H9 (cell line): ENCODE results near the gene RUNX2. TPM values are rescaled to one million over a fixed set of nuclear protein-coding genes. Genes with fewer than 3 reads are reported as not detected.

Experiments
- DNase-seq: peaks from one replicate; pipeline ENCODE4 v3.0.0-alpha.2; 2017
- H2AFZ ChIP-seq: one replicate; pipeline ENCODE4 v1.6.1; 2013; ENCODE audit warnings: mild to moderate bottlenecking, low read length, control low read depth, moderate library complexity
- H2AK5ac ChIP-seq: 2 replicates; pipeline ENCODE4 v1.6.1; 2013; ENCODE audit warnings: low read length, control low read depth, mixed read lengths; ENCODE audit not compliant: insufficient read length
- H2BK120ac ChIP-seq: one replicate; pipeline ENCODE4 v1.6.1; 2013; ENCODE audit warnings: low read depth, mild to moderate bottlenecking, low read length, control low read depth, inconsistent platforms; ENCODE audit not compliant: poor library complexity, severe bottlenecking
- H2BK12ac ChIP-seq: 2 replicates; pipeline ENCODE4 v1.6.1; 2013; ENCODE audit warnings: low read length, control low read depth, mixed read lengths, low read depth; ENCODE audit not compliant: insufficient read length
- H2BK15ac ChIP-seq: 2 replicates; pipeline ENCODE4 v1.6.1; 2013; ENCODE audit warnings: low read depth, low read length, control low read depth
- H2BK20ac ChIP-seq: one replicate; pipeline ENCODE4 v1.6.1; 2013; ENCODE audit warnings: low read depth, mild to moderate bottlenecking, low read length, control low read depth, inconsistent platforms; ENCODE audit not compliant: poor library complexity, severe bottlenecking
- H2BK5ac ChIP-seq: 2 replicates; pipeline ENCODE4 v1.6.1; 2013; ENCODE audit warnings: low read length, control low read depth, mixed read lengths; ENCODE audit not compliant: insufficient read length
- H3K14ac ChIP-seq: 2 replicates; pipeline ENCODE4 v1.6.1; 2013; ENCODE audit warnings: low read length, control low read depth; ENCODE audit not compliant: insufficient read depth
- H3K18ac ChIP-seq: 2 replicates; pipeline ENCODE4 v1.6.1; 2013; ENCODE audit warnings: low read depth, mild to moderate bottlenecking, mixed read lengths, low read length, control low read depth; ENCODE audit not compliant: insufficient read length
- H3K23ac ChIP-seq: 2 replicates; pipeline ENCODE4 v1.6.1; 2013; ENCODE audit warnings: low read length, control low read depth, mixed read lengths, low read depth; ENCODE audit not compliant: insufficient read length
- H3K23me2 ChIP-seq: 2 replicates; pipeline ENCODE4 v1.6.1; 2013; ENCODE audit warnings: low read depth, mild to moderate bottlenecking, mixed read lengths, low read length, control low read depth; ENCODE audit not compliant: insufficient read length, poor library complexity, severe bottlenecking
- H3K27ac ChIP-seq: 2 replicates; pipeline ENCODE4 v1.5.1; 2013; ENCODE audit warnings: low read length, control low read depth, mixed read lengths, low read depth; ENCODE audit not compliant: insufficient read length
- H3K27me3 ChIP-seq: 2 replicates; pipeline ENCODE4 v1.6.1; 2013; ENCODE audit warnings: low read length, control low read depth, inconsistent platforms; ENCODE audit not compliant: insufficient read depth
- H3K4ac ChIP-seq: 2 replicates; pipeline ENCODE4 v1.6.1; 2013; ENCODE audit warnings: low read depth, mild to moderate bottlenecking, control low read depth, inconsistent platforms, low read length, moderate library complexity
- H3K4me1 ChIP-seq: 2 replicates; pipeline ENCODE4 v1.6.1; 2013; ENCODE audit warnings: low read length, control low read depth, inconsistent platforms; ENCODE audit not compliant: insufficient read depth
- H3K4me2 ChIP-seq: 2 replicates; pipeline ENCODE4 v1.6.1; 2013; ENCODE audit warnings: low read length, control low read depth, mixed read lengths; ENCODE audit not compliant: insufficient read length, insufficient read depth
- H3K56ac ChIP-seq: 2 replicates; pipeline ENCODE4 v1.6.1; 2013; ENCODE audit warnings: low read depth, mild to moderate bottlenecking, mixed read lengths, low read length, control low read depth; ENCODE audit not compliant: insufficient read length
- H3K79me1 ChIP-seq: 2 replicates; pipeline ENCODE4 v1.6.1; 2013; ENCODE audit warnings: low read depth, mild to moderate bottlenecking, moderate library complexity, low read length, control low read depth, inconsistent platforms; ENCODE audit not compliant: insufficient read depth, poor library complexity, severe bottlenecking
- H3K79me2 ChIP-seq: 2 replicates; pipeline ENCODE4 v1.6.1; 2013; ENCODE audit warnings: low read length, control low read depth, inconsistent platforms; ENCODE audit not compliant: insufficient read depth
- H3K9ac ChIP-seq: 2 replicates; pipeline ENCODE4 v1.6.1; 2013; ENCODE audit warnings: low read length, control low read depth, mixed read lengths; ENCODE audit not compliant: insufficient read length; ENCODE audit errors: extremely low read depth
- H3K9me3 ChIP-seq: one replicate; pipeline ENCODE4 v1.6.1; 2013; ENCODE audit warnings: low read depth, low read length, inconsistent platforms; ENCODE audit not compliant: control insufficient read depth
- H3T11ph ChIP-seq: one replicate; pipeline ENCODE4 v1.6.1; 2013; ENCODE audit warnings: mild to moderate bottlenecking, low read length, control low read depth, inconsistent platforms
- H4K20me1 ChIP-seq: one replicate; pipeline ENCODE4 v1.6.1; 2013; ENCODE audit not compliant: control insufficient read depth, insufficient read length, insufficient read depth
- H4K5ac ChIP-seq: 2 replicates; pipeline ENCODE4 v1.6.1; 2013; ENCODE audit warnings: low read depth, mild to moderate bottlenecking, mixed read lengths, low read length, control low read depth; ENCODE audit not compliant: insufficient read length
- H4K8ac ChIP-seq: replicated peaks from 2 replicates; pipeline ENCODE4 v1.6.1; 2013; ENCODE audit warnings: low read length, control low read depth, mixed read lengths, low read depth; ENCODE audit not compliant: insufficient read length
- H4K91ac ChIP-seq: 2 replicates; pipeline ENCODE4 v1.6.1; 2013; ENCODE audit warnings: low read depth, mild to moderate bottlenecking, moderate library complexity, mixed read lengths, low read length, control low read depth; ENCODE audit not compliant: insufficient read length
- H3K27ac Mint-ChIP-seq, 3 experiments: 2 replicates in 2 of 3; 3 replicates in 1 of 3; pipeline ENCODE4 v1.8.0; 2020 to 2021; ENCODE audit warnings: mixed read lengths in 3 of 3, mild to moderate bottlenecking in 1 of 3, moderate library complexity in 1 of 3
- H3K27me3 Mint-ChIP-seq: 2 replicates; pipeline ENCODE4 v1.8.0; 2021; ENCODE audit warnings: low read depth, mild to moderate bottlenecking, moderate library complexity, mixed read lengths
- H3K36me3 Mint-ChIP-seq, 3 experiments: 2 replicates in 2 of 3; 3 replicates in 1 of 3; pipeline ENCODE4 v1.8.0; 2020 to 2021; ENCODE audit warnings: low read depth in 3 of 3, mixed read lengths in 3 of 3; ENCODE audit not compliant: insufficient read depth in 1 of 3
- H3K4me1 Mint-ChIP-seq, 2 experiments: 2 replicates each; pipeline ENCODE4 v1.8.0; 2020; ENCODE audit warnings: mixed read lengths in 2 of 2
- H3K4me3 Mint-ChIP-seq, 2 experiments: 2 replicates in 1 of 2; 3 replicates in 1 of 2; pipeline ENCODE4 v1.8.0; 2020 to 2021; ENCODE audit warnings: mild to moderate bottlenecking in 2 of 2, mixed read lengths in 2 of 2, moderate library complexity in 1 of 2
- H3K9me3 Mint-ChIP-seq, 2 experiments: 2 replicates in 1 of 2; 3 replicates in 1 of 2; pipeline ENCODE4 v1.8.0; 2020; ENCODE audit warnings: mild to moderate bottlenecking in 2 of 2, mixed read lengths in 2 of 2, moderate library complexity in 1 of 2
- WGBS: extraction: QIAGEN DNeasy Blood & Tissue Kit; methylation state at CpG from one replicate; pipeline ENCODE4 v1.1.7; 2013; ENCODE audit warnings: missing lambda C conversion rate, low lambda C conversion rate, mixed read lengths; ENCODE audit not compliant: insufficient read length; ENCODE audit errors: extremely low coverage; 5-methylcytosine and 5-hydroxymethylcytosine counted together
- total RNA-seq: library from RNA; stranded (reverse); gene quantifications from 2 replicates; pipeline ENCODE4 v1.2.1, GENCODE V29; 2021
- TF ChIP-seq, protein P1 (sequence below): fragments of 200-600 bp; sonication (generic); conservative IDR thresholded peaks from 3 replicates; pipeline ENCODE4 v1.8.0; 2021; ENCODE audit warnings: antibody characterized with exemption, mild to moderate bottlenecking

The RUNX2 gene
- total RNA-seq, 1 experiment from 2014 or later = 0.15 TPM

GRCh38 chr6:45691426-45691825 is 363.3 kb downstream of the RUNX2 start:
- Histone ChIP-seq H2BK120ac (no peak overlapping the region), H2BK20ac (no peak overlapping the region), H2BK15ac (no peak overlapping the region), H3K4ac (no peak overlapping the region), H4K91ac (no peak overlapping the region), H3K4me1 (no peaks in the 10 kb centered on the region), H3K79me1 (no peaks in the 10 kb centered on the region), H2AFZ (no peak overlapping the region), H3K14ac (no peak overlapping the region), H3K56ac (no peak overlapping the region), H3K9me3 (no peaks in the 10 kb centered on the region), H4K5ac (no peak overlapping the region), H3T11ph (no peak overlapping the region), H3K23me2 (no peaks in the 10 kb centered on the region), H2BK5ac (no peak overlapping the region), H3K27me3 (no peaks in the 10 kb centered on the region), H3K4me2 (no peak overlapping the region), H3K23ac (no peak overlapping the region), H4K8ac (no peak overlapping the region), H2AK5ac (no peak overlapping the region), H4K20me1 (no peaks in the 10 kb centered on the region), H3K18ac (no peak overlapping the region), H2BK12ac (no peak overlapping the region), H3K79me2 (no peaks in the 10 kb centered on the region), H3K9ac (no peak overlapping the region), H3K27ac (no peak overlapping the region)
- no peaks in the 10 kb centered on the region for H3K36me3 Mint-ChIP-seq
- whole genome bisulfite sequencing = no CpG with 5 or more reads among the region's 2 CpGs
- TF ChIP-seq, protein P1, sequence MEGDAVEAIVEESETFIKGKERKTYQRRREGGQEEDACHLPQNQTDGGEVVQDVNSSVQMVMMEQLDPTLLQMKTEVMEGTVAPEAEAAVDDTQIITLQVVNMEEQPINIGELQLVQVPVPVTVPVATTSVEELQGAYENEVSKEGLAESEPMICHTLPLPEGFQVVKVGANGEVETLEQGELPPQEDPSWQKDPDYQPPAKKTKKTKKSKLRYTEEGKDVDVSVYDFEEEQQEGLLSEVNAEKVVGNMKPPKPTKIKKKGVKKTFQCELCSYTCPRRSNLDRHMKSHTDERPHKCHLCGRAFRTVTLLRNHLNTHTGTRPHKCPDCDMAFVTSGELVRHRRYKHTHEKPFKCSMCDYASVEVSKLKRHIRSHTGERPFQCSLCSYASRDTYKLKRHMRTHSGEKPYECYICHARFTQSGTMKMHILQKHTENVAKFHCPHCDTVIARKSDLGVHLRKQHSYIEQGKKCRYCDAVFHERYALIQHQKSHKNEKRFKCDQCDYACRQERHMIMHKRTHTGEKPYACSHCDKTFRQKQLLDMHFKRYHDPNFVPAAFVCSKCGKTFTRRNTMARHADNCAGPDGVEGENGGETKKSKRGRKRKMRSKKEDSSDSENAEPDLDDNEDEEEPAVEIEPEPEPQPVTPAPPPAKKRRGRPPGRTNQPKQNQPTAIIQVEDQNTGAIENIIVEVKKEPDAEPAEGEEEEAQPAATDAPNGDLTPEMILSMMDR = no peak
- H3K27me3 Mint-ChIP-seq = no peaks in the 10 kb centered on the region
- no peak for DNase-seq
- H3K27ac Mint-ChIP-seq = no peak overlapping the region
- H3K4me3 Mint-ChIP-seq = no peak overlapping the region
- no peaks in the 10 kb centered on the region for H3K9me3 Mint-ChIP-seq
- H3K4me1 Mint-ChIP-seq = no peaks in the 10 kb centered on the region
